ENCODE data around the gene NINL. TPM values are rescaled to one million over a fixed set of nuclear protein-coding genes. Genes with fewer than 3 reads are reported as not detected.

The NINL gene
- total RNA-seq, 1 donor from 2014 or later = 5.0 TPM

GRCh38 chr20:25533920-25534700, 51.2 kb downstream of the NINL start:
- no peak for TF ChIP-seq CTCF (IDR thresholded peaks at IDR 0.05; ENCODE audit: insufficient read depth, low read length, severe bottlenecking)
- FAIRE-seq (no peak), DNase-seq (ENCODE audit: low read depth) (no peak)
- Histone ChIP-seq H3K36me3 (ENCODE audit: control insufficient read depth, insufficient read depth, low read length) (no peaks in the 10 kb centered on the region), H3K4me3 (ENCODE audit: low read depth, low read length) (no peak overlapping the region), H3K27me3 (ENCODE audit: control insufficient read depth, insufficient read depth, low read length) (no peaks in the 10 kb centered on the region)

- FAIRE-seq (no peak), DNase-seq (ENCODE audit: low read depth) (no peak)
- no peaks in the 10 kb centered on the region for H3K36me3 ChIP-seq (ENCODE audit: control insufficient read depth, insufficient read depth, low read length)
- no peak overlapping the region for H3K4me3 ChIP-seq (ENCODE audit: low read depth, low read length)
- TF ChIP-seq CTCF (IDR thresholded peaks at IDR 0.05; ENCODE audit: insufficient read depth, low read length, severe bottlenecking) = no peak
- no peaks in the 10 kb centered on the region for H3K27me3 ChIP-seq (ENCODE audit: control insufficient read depth, insufficient read depth, low read length)
These were observed 52.4 kb downstream of the NINL start for GRCh38 chr20:25532971-25533391.

GRCh38 chr20:25532015-25532751, 53.1 kb downstream of the NINL start:
- peak; percentile 35 for TF ChIP-seq CTCF (IDR thresholded peaks at IDR 0.05; ENCODE audit: insufficient read depth, low read length, severe bottlenecking)
- DNase-seq (ENCODE audit: low read depth) (peak; percentile 72), FAIRE-seq (no peak)
- no peak overlapping the region for H3K4me3 ChIP-seq (ENCODE audit: low read depth, low read length)
- no peaks in the 10 kb centered on the region for H3K27me3 ChIP-seq (ENCODE audit: control insufficient read depth, insufficient read depth, low read length)
- H3K36me3 ChIP-seq (ENCODE audit: control insufficient read depth, insufficient read depth, low read length) = no peaks in the 10 kb centered on the region

GRCh38 chr20:25529295-25529951, 55.9 kb downstream of the NINL start:
- Histone ChIP-seq H3K27me3 (ENCODE audit: control insufficient read depth, insufficient read depth, low read length) (no peaks in the 10 kb centered on the region), H3K36me3 (ENCODE audit: control insufficient read depth, insufficient read depth, low read length) (no peaks in the 10 kb centered on the region), H3K4me3 (ENCODE audit: low read depth, low read length) (no peak overlapping the region)
- FAIRE-seq (no peak), DNase-seq (ENCODE audit: low read depth) (peak; percentile 25)
- TF ChIP-seq CTCF (IDR thresholded peaks at IDR 0.05; ENCODE audit: insufficient read depth, low read length, severe bottlenecking) = no peak

GRCh38 chr20:25527949-25528348, 57.4 kb downstream of the NINL start:
- no peaks in the 10 kb centered on the region for H3K27me3 ChIP-seq (ENCODE audit: control insufficient read depth, insufficient read depth, low read length)
- no peak overlapping the region for H3K4me3 ChIP-seq (ENCODE audit: low read depth, low read length)
- no peak for FAIRE-seq
- no peak for DNase-seq (ENCODE audit: low read depth)
- TF ChIP-seq CTCF (IDR thresholded peaks at IDR 0.05; ENCODE audit: insufficient read depth, low read length, severe bottlenecking) = no peak
- no peaks in the 10 kb centered on the region for H3K36me3 ChIP-seq (ENCODE audit: control insufficient read depth, insufficient read depth, low read length)

Data from bronchial epithelial cell (primary cell).